ENCODE results near the gene CHRNB4.

DNA sequence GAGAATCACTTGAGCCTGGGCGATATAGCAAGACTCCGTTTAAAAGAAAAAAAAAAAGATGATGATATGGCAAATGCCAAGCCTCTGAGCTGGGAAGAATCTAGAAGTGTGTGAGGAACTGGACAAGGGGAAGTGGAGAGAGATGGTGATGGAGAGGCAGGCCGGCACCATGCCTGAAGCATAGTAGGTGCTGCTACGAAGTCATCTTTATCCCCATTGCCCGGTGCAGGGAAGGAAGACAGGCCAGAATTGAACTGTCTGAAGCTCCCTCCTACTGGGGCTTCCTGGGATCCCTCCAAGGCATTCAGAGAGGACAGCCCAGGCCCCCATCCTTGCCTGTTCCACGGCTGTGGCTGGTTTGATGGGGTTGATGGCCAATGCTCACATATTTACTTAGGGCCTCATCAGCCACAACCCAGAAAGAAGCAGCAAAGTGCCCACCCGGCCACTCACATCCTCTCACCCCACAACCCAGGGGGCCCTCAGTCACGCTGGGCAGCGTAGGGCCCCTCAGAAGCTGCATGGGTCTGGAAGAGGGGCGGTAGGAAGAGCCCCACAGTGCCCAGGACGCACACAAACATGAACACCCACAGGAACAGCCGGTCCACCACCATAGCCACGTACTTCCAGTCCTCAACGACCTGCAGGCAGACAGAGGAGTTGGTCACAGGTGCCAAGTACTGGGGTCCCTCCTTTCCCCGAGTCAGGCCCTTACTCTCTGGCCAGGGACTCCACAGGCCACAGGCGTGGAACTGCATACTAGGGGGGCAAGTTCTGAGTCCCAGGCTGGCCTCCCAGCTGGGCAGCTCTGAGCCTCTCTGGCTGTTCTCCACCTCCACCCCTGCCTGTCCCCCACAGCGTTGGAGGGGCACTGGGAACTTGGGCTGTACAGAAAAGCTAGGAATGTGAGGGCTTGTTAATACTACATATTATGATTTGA, 16.1 kb downstream of the CHRNB4 start:
- TF ChIP-seq, protein P1, sequence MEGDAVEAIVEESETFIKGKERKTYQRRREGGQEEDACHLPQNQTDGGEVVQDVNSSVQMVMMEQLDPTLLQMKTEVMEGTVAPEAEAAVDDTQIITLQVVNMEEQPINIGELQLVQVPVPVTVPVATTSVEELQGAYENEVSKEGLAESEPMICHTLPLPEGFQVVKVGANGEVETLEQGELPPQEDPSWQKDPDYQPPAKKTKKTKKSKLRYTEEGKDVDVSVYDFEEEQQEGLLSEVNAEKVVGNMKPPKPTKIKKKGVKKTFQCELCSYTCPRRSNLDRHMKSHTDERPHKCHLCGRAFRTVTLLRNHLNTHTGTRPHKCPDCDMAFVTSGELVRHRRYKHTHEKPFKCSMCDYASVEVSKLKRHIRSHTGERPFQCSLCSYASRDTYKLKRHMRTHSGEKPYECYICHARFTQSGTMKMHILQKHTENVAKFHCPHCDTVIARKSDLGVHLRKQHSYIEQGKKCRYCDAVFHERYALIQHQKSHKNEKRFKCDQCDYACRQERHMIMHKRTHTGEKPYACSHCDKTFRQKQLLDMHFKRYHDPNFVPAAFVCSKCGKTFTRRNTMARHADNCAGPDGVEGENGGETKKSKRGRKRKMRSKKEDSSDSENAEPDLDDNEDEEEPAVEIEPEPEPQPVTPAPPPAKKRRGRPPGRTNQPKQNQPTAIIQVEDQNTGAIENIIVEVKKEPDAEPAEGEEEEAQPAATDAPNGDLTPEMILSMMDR (IDR thresholded peaks at IDR 0.05) = no peak
- no peak for TF ChIP-seq POLR2A (IDR thresholded peaks at IDR 0.05)
